Activated CD4-positive, alpha-beta T cell treated with anti-CD3 and anti-CD28 coated beads, Interleukin-2, Interleukin-6, amounts not matched to agents 100 ng/mL and 50 ng/mL, durations not matched to agents 16 hours and 8 hours (primary cell): ENCODE results near the gene CELF4.

ENCODE experiments used
- DNase-seq: peaks from one replicate; pipeline ENCODE4 v3.0.0-alpha.2; 2020

CELF4 gene

DNA sequence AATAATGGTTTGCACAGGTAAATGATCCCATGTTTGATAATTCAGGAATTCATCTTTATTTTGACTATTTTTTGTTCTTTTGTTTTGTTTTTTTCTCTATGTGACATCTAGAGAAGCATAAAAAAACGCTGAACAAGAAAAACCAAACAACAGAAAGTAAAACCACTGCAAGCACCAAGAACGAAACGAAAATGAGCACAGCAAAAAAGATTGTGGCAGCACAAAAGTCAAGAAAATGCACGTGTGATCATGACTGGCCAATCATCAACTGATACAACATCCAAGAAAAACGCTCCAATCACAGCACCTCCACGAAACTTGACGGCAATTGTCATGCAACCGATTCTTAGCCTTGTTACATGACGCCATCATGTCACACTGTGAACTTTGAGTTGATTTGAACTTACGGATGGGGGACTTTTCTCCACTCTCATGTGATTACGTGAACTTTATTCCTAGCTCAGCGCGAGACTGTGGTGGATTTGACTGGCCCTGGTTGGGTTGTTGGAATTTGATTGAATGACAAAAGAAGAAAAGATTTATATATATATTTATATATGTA lies 318.7 kb downstream of the CELF4 start:
- no peak for DNase-seq

DNA sequence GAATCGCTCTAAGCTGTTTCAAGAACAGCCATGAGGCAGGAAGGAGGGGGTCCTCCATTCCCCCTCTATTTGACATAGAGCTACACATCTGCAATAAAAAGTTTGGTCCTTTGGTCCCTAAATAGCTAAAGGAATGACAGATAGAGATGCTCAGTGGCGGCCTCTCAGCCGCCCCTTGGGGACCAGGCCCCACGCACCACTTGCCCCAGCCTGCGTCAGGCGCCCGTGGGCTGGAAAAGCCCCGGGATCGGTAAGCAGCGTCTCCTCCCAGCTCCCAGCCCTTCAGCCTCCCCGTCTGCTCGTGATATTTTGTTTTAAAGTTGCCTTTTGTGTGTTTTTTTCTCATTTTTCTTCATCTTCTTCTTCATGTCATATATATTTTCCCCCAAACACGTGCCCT lies 321.0 kb downstream of the CELF4 start:
- DNase-seq: no peak

DNA sequence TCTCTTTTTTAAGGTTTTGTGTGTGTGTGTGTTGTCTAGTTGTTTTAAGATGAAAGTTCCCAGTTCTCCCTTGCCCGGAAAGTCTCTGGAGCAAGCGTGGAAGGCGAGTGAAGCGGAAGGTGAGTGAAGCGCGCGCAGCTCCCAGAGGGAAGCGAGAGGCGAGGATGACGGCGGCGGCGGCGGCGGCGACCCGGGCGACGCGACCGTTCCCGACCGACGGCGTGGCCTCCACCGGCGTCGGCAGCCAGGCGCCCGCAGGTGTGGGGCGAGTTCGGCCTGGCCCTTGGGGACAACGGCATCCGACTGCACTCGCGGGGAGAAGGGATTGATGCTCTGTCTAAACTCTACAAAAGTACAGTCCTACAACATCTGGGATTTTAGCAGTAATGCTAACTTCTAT lies 321.9 kb downstream of the CELF4 start:
- DNase-seq: no peak

DNA sequence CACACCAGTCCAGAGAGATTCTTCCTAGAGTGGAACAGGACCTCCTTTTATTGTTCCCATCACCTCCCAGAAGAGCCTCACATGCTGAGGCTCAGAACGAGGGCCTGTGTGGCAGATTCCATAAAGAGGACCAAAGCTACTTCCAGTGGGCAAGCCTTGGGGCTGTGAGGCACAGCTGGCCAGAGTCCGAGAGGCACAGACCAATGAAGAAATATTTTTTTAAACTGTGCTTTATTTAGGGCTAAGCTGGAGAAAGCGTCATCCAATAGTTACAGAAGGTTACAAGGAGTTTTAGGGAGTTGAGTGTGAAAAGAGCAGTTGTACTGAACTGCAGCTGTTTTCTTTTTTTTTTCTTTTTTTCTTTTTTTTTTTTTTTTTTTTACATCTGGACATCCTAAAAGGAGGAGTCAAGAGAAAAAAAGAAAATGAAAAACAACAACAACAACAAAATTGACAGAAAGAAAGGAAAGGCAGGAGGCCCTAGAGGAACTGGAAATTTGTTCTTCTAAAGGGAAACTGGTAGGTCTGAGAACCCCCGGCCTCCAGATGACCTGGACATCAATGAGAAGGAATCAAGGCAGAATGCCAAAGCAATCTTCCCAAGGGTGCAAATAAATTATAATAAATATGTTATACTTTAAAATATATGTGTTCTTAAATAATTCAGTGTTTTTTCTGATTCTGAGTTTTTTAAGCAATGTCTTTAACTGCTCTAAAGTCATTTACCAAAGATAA lies 322.6 kb downstream of the CELF4 start:
- no peak for DNase-seq

DNA sequence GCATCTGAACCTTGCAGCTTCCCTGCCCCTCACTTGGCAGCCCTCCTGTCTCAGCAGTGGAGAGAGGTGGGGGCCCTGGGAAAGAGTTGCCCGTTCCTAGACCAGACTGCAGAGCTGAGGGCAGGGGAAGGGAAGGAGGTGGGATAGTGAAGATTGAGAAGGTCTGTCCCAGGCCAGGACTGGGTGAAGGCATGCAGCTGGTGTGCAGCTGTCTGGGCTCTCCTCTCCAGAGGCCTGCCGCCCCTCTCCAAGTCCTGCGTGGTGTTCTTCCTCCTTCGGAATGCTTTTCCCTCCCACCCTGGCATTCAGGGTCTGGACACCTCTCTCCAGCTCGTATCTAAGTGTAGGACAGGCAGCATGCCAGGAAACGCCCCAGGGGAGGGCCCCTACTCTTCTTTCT lies 323.5 kb downstream of the CELF4 start:
- no peak for DNase-seq

DNA sequence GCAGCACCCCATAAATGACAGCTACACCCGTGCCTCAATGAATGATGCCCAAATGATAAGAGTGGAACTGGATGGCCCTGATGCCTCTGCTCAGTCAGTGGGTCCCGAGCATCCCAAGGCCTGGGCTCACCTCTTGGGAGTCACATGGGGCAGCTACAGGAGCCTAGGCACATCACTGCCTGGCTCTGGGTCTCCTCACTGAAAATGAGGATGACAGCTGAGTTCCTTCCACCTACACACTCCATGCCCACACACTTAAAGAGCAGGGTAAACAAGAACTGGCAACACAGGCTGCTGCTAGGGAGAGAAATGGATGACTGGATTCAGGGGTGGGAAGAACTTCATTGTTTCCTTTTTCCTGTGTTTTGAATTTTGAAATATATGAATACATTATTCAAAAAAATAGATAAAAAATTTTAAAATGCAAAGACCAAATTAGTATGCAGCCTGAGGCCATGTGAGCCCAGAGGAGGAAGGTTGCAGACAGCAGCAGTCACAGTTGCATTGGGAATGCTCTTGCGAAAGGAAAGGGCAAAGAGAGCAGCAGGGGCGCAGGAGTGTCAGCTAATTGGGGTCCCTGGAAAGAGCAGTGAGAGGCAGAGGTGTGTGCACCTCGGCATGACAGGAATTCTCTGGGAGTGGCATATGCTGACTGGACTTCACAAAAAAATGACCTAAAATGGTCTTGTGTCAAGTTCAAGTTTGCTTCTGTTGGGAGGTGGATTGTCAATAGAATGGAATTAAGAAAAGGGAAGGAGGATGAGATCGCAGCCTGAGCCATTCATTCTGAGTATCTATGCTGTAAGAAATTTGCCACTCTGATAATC lies 327.1 kb downstream of the CELF4 start:
- DNase-seq: no peak

DNA sequence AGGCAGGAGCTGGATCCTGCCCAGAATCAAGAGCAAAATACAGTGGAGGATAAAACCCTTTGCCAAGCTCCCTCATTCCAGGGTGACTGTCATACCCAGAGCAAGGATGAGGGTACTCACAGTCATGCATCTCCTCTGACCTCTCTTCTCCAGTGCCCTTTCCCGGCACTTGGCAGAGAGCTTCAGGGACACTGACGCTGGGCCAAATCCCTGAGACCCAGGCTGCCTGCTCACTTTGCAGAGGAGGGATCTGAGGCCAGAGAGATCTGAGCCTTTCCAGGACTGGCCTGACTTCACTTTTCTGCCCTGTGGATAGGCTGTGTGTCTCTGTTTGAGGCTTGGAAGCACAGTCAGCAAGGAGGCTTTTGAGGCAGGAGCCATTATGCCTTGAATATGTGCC lies 330.0 kb downstream of the CELF4 start:
- no peak for DNase-seq

DNA sequence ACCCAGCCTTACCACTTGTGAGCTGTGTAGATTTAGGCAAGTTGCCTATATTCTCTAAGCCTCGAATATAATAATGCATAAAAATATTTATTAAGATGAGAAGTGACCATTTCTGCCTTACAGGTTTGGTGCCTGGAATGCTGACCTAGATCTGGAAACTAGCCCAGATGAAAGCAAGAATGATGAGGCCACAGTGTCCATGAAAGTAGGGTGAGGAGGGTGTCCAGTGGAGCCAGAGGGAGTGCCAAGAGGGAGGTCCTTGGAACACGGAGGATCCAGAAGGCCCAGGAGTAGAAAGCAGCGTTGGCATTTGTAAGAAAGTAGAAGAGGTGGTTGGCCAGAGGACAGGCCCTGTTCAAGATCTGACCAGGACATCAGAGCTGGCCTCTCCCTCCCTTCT lies 334.3 kb downstream of the CELF4 start:
- no peak for DNase-seq

DNA sequence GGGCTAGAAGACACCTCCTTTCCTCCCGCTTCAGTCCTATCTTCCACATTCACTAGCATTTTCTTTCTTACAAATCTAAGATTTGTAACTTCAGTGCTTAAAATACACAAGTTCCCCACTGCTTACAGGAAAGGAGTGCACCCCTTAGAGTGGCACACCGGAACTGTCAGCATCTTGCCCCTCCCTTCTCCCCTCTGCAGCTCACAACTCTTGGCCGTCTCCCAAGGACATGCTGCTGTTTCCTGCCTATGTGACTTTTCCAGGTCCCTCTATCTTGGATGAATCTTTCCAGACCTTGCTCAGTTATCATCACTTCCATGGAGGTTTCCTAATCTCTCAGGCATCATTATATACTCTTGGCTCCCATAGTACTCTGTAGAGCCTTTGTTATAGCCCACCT lies 334.8 kb downstream of the CELF4 start:
- DNase-seq: no peak

DNA sequence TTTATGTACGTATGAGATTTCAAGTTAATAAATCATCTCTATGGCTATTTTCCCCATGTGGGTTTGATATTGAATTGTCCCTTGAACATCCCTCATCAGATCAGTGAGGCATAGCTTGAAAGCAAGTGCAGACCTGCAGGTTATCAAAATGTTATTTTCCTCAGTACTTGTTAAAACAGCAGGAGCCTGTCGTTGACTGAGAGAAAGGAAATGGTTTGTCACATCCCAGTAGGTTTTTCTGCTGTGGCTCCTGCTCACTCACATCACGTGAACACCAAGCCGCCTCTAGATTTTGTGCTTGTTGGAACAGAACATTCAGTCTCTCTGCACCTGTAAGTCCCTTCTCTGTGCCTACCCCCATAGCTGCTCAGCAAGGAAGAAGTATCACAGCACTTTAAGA lies 340.3 kb downstream of the CELF4 start:
- no peak for DNase-seq

DNA sequence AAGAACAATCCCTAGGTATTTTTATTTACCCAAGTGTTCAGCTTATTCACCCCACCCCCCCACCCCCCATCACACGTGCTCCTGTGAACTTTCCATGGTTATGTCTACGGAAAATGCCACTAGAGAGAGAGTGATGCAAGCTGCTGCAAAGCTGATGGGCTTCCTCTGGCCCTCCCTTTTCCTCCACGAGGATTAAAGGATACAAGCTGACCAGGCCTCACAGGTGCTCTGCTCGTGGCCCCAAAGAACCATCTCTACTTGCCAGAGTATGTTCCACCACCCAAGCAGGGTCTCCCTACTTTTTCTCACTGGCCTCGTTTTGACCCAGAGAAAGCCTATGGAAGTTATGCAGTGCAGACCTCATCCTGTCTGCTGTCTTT lies 342.6 kb downstream of the CELF4 start:
- no peak for DNase-seq

DNA sequence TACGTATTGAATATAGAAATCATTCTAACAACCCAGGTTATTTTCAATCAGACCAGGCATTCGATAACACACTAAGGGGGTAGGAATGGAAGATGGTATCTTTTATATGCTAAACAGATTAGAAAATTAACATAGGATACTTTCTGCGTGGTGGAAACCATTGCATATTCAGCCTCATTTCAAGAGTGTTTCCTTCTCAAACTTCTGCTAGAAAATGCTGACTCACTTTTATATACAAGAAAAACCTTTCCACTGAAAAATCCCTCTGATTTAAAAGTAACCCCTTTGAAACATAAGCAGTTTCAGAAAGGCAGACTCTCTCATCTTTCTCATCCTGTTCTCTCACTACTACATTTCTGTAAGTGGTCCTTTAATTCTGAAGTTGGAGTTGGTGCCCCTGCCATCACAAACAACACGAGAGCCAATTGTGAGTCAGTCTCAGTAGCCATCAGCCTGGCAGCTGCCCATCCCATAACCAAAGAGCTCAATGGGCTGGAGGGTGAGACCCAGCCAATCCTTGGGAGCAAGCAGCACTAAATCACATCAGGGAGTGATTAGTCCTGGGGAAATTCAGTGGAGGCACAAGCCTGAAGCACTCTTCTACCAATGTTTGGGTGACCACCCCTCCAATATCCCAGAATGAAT lies 343.1 kb downstream of the CELF4 start:
- no peak for DNase-seq

DNA sequence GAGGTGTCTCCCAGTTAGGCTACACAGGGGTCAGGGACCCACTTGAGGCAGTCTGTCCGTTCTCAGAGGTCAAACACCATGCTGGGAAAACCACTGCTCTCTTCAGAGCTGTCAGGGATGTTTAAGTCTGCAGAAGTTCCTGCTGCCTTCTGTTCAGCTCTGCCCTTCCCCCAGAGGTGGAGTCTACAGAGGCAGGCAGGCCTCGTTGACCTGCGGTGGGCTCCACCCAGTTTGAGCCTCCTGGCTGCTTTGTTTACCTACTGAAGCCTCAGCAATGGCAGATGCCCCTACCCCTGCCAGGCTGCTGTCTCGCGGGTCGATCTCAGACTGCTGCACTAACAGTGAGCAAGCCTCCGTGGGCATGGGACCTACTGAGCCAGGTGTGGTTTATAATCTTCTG lies 346.3 kb downstream of the CELF4 start:
- no peak for DNase-seq

DNA sequence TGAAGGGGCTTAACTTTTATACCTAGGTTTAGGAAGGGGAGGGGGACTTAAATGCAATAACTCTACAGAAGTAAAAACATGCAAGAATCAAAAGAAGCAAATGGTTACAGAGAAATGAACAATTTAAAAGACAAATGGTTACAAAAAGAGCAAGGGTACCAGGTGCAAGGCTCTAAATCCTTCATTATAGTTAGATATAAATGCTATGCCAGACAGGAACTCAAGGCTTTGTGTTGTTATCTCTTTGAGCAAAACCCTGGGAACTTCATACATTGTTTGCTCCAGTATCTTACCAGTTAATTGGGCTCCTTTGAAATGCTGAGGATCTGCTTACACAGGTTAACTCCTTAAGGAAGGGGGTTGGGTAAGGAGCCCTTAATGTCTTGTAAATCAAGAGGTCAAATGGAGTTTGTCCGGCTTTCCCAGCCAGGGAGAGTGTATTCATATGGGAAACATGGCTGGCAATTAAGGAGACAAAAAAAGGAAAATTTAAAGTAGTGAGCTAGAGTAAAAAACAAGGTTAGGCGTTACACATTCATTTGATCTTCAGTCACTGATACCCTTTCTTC lies 347.5 kb downstream of the CELF4 start:
- DNase-seq: no peak

DNA sequence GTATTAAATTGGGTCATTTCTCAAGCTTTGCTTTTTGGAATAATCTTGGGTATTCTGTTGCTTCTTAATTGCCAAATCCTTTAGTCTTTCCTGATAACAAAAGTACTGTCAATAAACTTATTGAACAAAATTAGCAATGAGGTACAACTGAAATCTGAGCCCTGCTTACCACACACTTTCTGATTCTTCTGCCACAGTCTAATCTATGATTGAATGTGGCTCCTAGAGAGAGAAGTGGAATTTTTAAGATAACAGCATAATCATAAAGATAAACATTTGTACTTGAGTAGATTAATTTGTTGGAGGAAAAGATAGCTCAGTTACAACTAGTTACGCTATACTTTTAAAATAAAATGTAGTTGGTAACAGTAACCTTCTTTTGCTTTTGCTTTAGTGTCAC lies 354.8 kb downstream of the CELF4 start:
- DNase-seq: no peak

DNA sequence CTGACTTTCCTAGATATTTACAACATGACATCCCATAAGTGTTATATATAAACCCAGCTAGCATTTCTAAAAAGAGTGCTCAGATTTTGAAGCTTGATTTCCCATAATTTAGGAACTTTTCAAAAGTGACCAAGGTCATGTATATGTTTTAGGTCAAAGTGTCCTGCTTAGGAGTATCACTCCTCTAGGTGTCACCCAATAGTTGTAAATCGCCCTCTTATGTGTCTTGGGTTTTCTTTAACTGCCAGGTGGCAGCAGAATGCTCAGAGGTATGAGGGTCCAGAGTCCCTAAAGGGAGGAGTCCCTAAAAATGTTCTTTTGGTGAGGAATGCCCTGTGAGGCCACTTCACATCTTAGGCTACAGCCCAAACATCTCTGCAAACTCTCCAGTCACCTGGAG lies 358.3 kb downstream of the CELF4 start:
- no peak for DNase-seq

DNA sequence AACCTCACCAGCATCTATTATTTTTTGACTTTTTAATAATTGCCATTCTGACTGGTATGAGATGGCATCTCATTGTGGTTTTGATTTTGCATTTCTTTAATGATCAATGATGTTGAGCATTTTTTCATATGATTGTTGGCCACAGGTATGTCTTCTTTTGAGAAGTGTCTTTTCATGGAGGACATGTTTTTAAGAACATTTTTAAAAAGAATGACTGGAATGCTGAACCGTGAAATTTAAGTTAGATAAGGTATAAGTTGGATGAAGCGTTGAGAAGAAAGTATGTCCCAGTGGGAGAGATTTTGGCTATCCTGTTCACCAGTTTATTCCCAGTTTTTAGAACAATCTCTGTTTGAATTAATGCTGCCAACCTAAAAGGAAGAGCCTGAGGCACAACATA lies 365.9 kb downstream of the CELF4 start:
- no peak for DNase-seq
